Measurements from ENCODE around the gene RNF157. TPM values are rescaled to one million over a fixed set of nuclear protein-coding genes. Genes with fewer than 3 reads are reported as not detected.

RNF157 gene
- total RNA-seq, 1 donor from 2014 or later, result 17.8 TPM

GRCh38 chr17:76119409-76120371 lies 120.6 kb downstream of the RNF157 start:
- no peak overlapping the region for H3K4me3 Mint-ChIP-seq (ENCODE audit: unreplicated experiment)
- no peak for DNase-seq

DNA sequence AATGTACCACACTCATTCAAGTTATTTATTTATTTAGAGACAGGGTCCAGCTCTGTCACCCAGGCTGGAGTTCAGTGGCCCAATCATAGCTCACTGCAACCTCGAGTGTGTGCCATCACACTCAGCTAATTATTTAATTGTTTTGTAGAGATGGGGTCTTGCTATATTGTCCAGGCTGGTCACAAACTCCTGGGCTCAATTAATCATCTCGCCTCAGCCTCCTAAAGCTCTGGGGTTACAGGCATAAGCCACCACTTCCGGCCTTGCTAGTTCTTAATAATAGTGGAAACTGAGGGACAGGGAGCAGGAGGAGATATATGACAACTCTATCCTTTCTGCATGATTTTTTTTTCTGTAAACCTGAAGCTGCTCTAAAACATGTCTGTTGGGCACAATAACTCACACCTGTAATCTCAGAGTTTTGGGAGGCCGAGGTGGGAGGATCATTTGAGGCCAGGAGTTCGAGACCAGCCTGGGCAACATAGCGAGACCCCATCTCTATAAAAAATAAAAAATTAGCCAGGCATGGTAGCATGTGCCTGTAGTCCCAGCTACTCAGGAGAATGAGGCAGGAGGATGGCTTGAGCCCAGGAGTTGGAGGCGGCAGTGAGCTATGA lies 125.0 kb downstream of the RNF157 start:
- no peaks in the 10 kb centered on the region for H3K36me3 Mint-ChIP-seq (ENCODE audit: unreplicated experiment)
- no peak overlapping the region for H3K27ac Mint-ChIP-seq (ENCODE audit: unreplicated experiment)
- DNase-seq, result no peak
- H3K9me3 Mint-ChIP-seq (ENCODE audit: unreplicated experiment), result no peaks in the 10 kb centered on the region
- no peak for TF ChIP-seq CTCF (IDR thresholded peaks at IDR 0.05; ENCODE audit: partially characterized antibody, unreplicated experiment)
- H3K27me3 Mint-ChIP-seq (ENCODE audit: unreplicated experiment), result peaks cover 2% of the 10 kb centered on the region
- no peaks in the 10 kb centered on the region for H3K4me1 Mint-ChIP-seq (ENCODE audit: low read depth, unreplicated experiment)
- H3K4me3 Mint-ChIP-seq (ENCODE audit: unreplicated experiment), result no peak overlapping the region

More at GRCh38 chr17:76119409-76120371, 120.6 kb downstream of the RNF157 start:
- TF ChIP-seq CTCF (IDR thresholded peaks at IDR 0.05; ENCODE audit: partially characterized antibody, unreplicated experiment), result no peak
- Mint-ChIP-seq H3K4me1 (ENCODE audit: low read depth, unreplicated experiment) (no peaks in the 10 kb centered on the region), H3K9me3 (ENCODE audit: unreplicated experiment) (peaks cover 4% of the 10 kb centered on the region), H3K36me3 (ENCODE audit: unreplicated experiment) (no peaks in the 10 kb centered on the region), H3K27me3 (ENCODE audit: unreplicated experiment) (peaks cover 2% of the 10 kb centered on the region), H3K27ac (ENCODE audit: unreplicated experiment) (no peak overlapping the region)

DNA sequence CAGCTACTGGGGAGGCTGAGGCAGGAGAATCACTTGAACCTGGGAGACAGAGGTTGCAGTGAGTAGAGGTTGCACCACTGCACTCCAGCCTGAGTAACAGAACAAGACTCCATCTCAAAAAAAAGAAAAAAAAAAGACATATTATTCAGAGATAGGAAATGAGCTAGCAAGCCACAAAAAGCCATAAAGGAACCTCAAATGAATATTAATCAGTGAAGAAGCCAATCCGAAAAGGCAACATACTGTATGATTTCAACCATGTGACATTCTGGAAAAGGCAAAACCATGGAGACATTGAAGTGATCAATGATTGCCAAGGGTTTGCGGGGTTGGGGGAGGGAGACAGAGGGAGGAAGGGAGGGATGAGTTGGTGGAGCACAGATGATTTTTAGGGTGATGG lies 128.3 kb downstream of the RNF157 start:
- H3K36me3 Mint-ChIP-seq (ENCODE audit: unreplicated experiment), result no peaks in the 10 kb centered on the region
- no peaks in the 10 kb centered on the region for H3K4me1 Mint-ChIP-seq (ENCODE audit: low read depth, unreplicated experiment)
- H3K27me3 Mint-ChIP-seq (ENCODE audit: unreplicated experiment), result no peaks in the 10 kb centered on the region
- TF ChIP-seq CTCF (IDR thresholded peaks at IDR 0.05; ENCODE audit: partially characterized antibody, unreplicated experiment), result no peak
- DNase-seq, result no peak
- H3K27ac Mint-ChIP-seq (ENCODE audit: unreplicated experiment), result no peak overlapping the region
- H3K4me3 Mint-ChIP-seq (ENCODE audit: unreplicated experiment), result no peak overlapping the region
- no peaks in the 10 kb centered on the region for H3K9me3 Mint-ChIP-seq (ENCODE audit: unreplicated experiment)

- H3K27me3 Mint-ChIP-seq (ENCODE audit: unreplicated experiment), result no peaks in the 10 kb centered on the region
- no peak overlapping the region for H3K27ac Mint-ChIP-seq (ENCODE audit: unreplicated experiment)
- peaks cover 3% of the 10 kb centered on the region for H3K4me1 Mint-ChIP-seq (ENCODE audit: low read depth, unreplicated experiment)
- no peaks in the 10 kb centered on the region for H3K36me3 Mint-ChIP-seq (ENCODE audit: unreplicated experiment)
- H3K4me3 Mint-ChIP-seq (ENCODE audit: unreplicated experiment), result no peak overlapping the region
- peaks cover 2% of the 10 kb centered on the region for H3K9me3 Mint-ChIP-seq (ENCODE audit: unreplicated experiment)
- peak; percentile 25 for TF ChIP-seq CTCF (IDR thresholded peaks at IDR 0.05; ENCODE audit: partially characterized antibody, unreplicated experiment)
- DNase-seq, result no peak
Measured at GRCh38 chr17:76107509-76107908, 132.8 kb downstream of the RNF157 start.

DNA sequence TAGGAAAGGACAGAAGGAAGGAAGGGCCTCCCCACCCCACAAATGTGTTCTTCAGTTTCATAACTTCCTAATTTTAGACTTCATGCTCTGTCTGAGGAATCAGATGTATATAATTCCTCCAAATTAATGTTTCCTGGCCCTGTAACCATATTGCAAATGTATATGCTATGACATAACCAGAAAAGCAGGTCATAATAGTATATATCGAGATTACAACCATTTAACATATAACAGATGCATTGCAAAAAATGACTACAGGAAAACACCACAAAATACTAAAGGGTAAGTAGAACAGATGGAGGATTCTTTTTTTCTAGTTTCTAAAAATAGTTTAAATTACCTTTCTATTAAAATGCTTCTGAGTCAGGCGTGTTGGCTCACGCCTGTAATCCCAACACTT lies 133.6 kb downstream of the RNF157 start:
- Mint-ChIP-seq H3K4me3 (ENCODE audit: unreplicated experiment) (no peak overlapping the region), H3K4me1 (ENCODE audit: low read depth, unreplicated experiment) (peaks cover 3% of the 10 kb centered on the region), H3K9me3 (ENCODE audit: unreplicated experiment) (peaks cover 2% of the 10 kb centered on the region), H3K27me3 (ENCODE audit: unreplicated experiment) (no peaks in the 10 kb centered on the region), H3K27ac (ENCODE audit: unreplicated experiment) (no peak overlapping the region), H3K36me3 (ENCODE audit: unreplicated experiment) (no peaks in the 10 kb centered on the region)
- DNase-seq, result no peak
- TF ChIP-seq CTCF (IDR thresholded peaks at IDR 0.05; ENCODE audit: partially characterized antibody, unreplicated experiment), result no peak
